Measurements from ENCODE around the gene GPR107.

Gene GPR107

GRCh38 chr9:130171226-130172148, 117.8 kb downstream of the GPR107 start:
- DNase-seq = no peak

GRCh38 chr9:130172161-130172857, 118.6 kb downstream of the GPR107 start, which contains the start of gene NCS1:
Gene NCS1, plus strand, starts transcription at chr9:130172404. Its CDS starts 260 bp downstream, at chr9:130172664.
- peak; percentile 13 for DNase-seq

- DNase-seq = no peak
Observed at GRCh38 chr9:130172858-130173665, 119.4 kb downstream of the GPR107 start.

- DNase-seq = no peak
Observed at GRCh38 chr9:130173666-130173983, 119.9 kb downstream of the GPR107 start.

- DNase-seq = no peak
Observed at GRCh38 chr9:130174025-130174424, 120.3 kb downstream of the GPR107 start.

GRCh38 chr9:130174920-130175321, 121.2 kb downstream of the GPR107 start:
- no peak for DNase-seq

GRCh38 chr9:130175355-130175754, 121.6 kb downstream of the GPR107 start:
- no peak for DNase-seq

- DNase-seq = no peak
Observed at GRCh38 chr9:130176760-130177159, 123.1 kb downstream of the GPR107 start.

GRCh38 chr9:130177898-130178805, 124.4 kb downstream of the GPR107 start:
- DNase-seq = no peak

- no peak for DNase-seq
Observed at GRCh38 chr9:130179331-130179907, 125.7 kb downstream of the GPR107 start.

- DNase-seq = no peak
Observed at GRCh38 chr9:130180516-130180915, 126.8 kb downstream of the GPR107 start.

GRCh38 chr9:130181678-130182380, 128.1 kb downstream of the GPR107 start:
- no peak for DNase-seq

- DNase-seq = no peak
Observed at GRCh38 chr9:130182381-130182909, 128.7 kb downstream of the GPR107 start.

GRCh38 chr9:130183133-130183762, 129.5 kb downstream of the GPR107 start:
- no peak for DNase-seq

GRCh38 chr9:130185017-130185416, 131.3 kb downstream of the GPR107 start:
- DNase-seq = no peak

GRCh38 chr9:130185490-130186031, 131.9 kb downstream of the GPR107 start:
- DNase-seq = peak; percentile 40

- DNase-seq = no peak
Observed at GRCh38 chr9:130186051-130186450, 132.3 kb downstream of the GPR107 start.

- no peak for DNase-seq
Observed at GRCh38 chr9:130186839-130187522, 133.3 kb downstream of the GPR107 start.

GRCh38 chr9:130187523-130187846, 133.8 kb downstream of the GPR107 start:
- DNase-seq = no peak

All from NCI-H2227 treated with DMSO at 0.1 percent for 48 hours (cell line).